HG03457 (cell line): ENCODE results near the gene CACNA1G.

ENCODE experiments used
- ATAC-seq: cut with Tn5 transposase; IDR thresholded peaks from one replicate; pipeline ENCODE4 v1.9.1; 2021; ENCODE audit warnings: moderate number of reproducible peaks; ENCODE audit not compliant: unreplicated experiment

Gene CACNA1G

DNA sequence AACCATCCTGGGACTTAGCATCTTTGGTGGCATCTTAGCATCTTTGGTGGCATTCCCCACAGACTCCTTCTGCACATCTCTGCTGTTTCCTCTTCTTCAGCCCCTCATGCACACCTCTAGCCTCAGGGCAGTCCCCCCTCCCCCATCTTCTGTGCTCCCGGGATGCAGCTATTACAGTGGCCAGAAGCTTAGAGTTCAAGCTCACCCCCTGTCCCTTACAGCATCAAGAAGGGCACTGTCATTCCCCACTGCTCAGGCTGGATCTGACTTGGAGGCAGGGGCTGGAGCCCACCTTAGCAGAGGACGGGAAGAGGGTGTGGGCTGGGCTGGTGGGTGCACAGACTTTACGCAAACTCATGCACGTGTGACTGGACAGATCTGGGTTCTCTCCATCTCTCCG, 27.3 kb upstream of the CACNA1G start:
- ATAC-seq: no peak

DNA sequence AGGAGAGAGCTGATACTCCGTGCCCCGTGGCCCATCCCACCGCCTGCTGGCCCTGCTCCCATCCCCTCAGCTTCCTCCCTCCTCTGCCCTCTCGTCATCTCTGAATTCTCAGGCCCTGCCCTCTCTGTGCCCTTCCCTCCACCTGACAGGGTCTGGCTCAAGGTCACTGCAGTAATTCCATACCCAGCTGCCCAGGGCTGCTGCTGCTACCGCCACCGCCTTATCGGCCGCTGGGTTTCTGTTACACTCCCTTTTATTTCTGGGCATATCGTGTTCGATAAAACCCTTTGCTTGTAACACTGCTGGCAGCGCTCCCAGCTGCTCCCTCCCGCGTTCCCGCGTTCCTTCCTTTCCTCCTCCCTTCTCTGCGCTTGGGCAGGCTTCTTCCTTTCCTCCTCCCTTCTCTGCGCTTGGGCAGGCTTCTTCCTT, 26.8 kb upstream of the CACNA1G start:
- ATAC-seq: no peak

DNA sequence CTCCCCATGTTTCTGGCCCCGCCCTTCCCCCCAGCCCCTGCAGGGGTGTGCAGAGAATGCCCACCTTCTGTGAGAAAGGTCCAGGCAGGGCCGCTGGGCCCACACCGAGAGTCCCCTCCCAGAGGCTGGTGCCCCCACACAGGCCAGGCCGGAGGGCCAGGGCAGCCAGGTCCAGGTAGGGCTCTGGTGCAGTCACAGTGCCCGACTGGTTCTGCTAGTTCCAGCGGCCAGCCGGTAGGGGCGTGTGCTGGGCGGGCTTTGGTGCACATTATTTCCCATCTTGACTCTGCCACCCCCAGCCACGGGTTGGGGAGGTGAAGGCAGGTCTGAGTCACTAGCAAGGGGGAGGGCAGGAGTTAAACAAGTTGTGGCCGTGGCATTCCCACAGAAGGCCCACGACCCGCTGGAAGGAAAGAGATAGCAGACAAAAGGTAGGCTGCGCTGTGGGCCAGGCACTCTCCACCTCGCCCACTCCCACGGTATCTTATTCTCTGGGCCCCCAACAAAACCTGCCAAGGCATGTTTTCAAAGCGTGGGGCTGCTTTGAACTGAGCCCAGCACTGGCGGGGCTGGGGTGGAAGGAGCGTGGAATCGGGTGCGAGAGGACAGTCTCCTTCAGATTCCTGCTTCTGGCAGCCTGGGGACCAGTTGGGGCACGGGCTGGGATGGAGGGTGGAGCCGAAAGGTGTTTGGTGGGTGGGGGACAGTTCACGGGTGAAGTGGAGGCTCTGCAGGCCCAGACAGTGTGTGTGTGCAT, 26.1 kb upstream of the CACNA1G start:
- ATAC-seq: no peak

DNA sequence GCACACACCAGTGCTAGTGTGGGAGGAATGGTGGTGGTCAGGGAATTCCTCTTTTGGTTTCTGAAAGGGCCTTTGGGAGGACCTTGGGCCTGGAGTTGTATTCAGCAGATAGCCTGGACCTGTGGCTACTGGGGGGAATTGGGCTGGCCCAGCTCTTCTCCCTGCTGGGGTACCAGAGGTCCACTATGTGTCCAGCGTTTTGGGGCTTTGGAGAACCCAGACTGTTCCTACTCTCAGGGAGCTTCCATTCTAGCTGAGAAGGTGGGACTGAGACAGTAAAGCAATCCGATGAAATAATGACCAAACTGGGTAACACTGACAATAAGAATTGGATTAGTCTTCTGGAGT, 25.6 kb upstream of the CACNA1G start:
- ATAC-seq: no peak

DNA sequence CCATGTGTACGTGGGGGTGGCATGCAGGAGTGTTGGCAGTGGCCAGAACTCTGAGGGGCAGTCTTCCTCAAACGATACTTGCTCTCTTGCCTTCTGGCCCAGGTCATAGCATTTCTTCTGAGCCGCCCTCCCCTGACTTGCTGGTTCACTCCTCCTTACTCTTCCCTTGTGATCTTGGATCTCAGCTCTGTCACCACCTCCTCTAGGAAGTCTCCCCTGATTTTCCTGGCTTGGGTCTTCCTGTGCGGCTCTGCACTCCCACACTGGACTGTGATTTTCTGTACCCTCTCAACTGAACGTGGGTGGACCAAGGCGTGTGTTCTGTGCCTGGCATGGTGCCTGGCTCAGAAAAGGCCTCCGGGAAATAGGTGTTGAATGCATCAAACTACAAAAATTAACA, 25.1 kb upstream of the CACNA1G start:
- no peak for ATAC-seq

DNA sequence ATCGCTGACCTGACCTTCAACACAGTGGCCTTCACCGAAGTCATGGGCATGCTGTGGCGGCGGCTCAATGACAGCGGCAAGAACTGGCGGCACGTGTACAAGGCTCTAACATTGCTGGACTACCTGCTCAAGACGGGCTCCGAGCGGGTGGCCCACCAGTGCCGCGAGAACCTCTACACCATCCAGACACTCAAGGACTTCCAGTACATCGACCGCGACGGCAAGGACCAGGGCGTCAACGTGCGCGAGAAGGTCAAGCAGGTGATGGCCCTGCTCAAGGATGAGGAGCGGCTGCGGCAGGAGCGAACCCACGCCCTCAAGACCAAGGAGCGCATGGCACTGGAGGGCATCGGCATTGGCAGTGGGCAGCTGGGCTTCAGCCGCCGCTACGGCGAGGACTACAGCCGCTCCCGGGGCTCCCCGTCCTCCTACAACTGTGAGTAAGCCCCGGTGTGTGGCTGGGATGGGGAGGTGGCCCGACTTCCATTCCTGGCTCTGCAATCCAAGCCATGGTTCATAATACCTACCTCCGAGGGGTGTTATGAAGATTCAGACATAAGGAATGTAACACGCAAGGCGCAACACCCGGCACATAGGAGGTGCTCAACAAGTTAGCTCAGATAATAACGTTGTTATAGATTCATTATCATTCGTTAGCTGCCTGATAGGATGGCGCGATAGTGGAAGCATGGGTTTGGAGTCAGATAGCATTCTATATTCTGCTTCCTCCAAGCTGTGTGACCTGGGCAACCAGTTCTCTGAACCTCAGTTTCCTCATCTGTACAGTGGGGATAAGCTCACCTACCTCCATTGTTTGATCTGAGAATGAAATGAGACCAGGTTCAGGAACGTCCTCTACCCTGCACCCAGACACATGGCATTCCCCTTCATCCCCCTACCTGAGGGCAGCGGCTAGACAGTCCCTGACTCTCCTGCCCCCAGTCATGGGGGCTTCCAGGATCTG, 23.6 kb upstream of the CACNA1G start:
- ATAC-seq: no peak

DNA sequence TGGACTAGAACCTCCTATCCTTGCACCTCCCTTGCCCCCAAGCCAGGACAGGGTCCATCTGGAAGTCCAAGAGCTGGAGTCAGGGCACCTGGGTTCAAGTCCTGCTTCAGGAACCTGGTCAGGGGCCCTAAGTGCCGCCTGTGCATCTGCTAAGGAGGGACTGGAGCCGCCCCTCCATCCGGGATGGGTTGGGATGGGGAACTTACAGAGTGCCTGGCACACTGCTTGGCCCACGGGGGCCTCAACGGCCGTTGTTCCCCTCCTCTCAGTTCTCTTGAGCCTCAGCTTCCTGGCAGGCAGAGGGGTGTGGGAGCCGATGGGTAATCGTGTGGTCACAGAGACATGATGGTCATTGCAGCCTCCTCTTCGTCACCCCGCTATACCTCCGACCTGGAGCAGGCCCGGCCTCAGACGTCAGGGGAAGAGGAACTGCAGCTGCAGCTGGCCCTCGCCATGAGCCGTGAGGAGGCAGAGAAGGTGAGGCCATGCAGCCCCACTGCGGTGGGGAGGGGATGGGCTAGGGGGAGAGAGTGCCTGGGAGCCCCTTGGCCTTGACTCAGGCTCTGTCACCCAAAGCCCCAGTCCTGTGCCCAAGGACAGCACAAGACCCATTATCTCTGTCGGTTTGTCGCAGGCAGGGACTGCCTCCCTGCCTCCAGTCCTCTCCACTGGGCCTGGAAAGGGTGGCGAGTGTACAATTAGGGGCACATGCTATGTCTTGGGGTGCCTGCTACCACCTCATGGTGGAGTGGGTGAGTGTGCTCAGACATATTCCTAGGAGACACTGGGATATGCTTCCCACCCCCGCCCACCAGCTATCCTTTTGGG, 22.6 kb upstream of the CACNA1G start:
- no peak for ATAC-seq

DNA sequence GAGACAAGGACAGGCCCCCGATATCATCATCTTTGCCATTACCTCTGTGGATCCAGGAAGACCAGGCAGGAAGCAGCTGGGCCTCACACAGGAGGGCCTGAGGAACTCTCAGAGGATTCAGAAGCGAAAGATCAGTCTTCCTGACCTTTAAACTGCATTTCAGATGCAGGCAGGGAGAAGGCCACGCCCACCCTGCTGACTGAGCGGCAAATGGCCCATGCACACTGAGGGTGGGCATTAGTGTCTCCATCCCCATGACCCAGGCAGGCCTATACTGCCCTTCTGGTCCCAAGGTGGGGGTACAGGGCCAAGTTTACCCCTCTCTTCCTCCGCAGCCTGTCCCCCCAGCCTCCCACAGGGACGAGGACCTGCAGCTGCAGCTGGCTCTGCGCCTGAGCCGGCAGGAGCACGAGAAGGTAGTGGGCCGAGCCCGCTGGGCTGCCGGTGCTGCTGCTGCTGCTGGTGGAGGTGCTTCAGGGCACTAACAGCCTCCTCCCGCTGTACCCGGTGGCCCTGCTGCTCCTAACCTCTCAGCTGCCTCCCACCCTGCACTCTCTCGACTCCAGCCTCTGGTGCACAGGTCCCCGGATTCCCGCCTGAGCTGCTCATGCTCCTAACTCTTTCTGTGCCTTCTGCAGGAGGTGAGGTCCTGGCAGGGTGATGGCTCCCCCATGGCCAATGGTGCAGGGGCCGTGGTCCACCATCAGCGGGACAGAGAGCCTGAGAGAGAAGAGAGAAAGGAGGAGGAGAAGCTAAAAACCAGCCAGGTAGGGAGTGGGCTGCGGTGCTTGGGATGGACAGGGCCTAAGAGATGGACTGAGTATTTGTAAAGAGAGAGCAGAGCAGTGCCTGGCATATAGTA, 21.7 kb upstream of the CACNA1G start:
- no peak for ATAC-seq

DNA sequence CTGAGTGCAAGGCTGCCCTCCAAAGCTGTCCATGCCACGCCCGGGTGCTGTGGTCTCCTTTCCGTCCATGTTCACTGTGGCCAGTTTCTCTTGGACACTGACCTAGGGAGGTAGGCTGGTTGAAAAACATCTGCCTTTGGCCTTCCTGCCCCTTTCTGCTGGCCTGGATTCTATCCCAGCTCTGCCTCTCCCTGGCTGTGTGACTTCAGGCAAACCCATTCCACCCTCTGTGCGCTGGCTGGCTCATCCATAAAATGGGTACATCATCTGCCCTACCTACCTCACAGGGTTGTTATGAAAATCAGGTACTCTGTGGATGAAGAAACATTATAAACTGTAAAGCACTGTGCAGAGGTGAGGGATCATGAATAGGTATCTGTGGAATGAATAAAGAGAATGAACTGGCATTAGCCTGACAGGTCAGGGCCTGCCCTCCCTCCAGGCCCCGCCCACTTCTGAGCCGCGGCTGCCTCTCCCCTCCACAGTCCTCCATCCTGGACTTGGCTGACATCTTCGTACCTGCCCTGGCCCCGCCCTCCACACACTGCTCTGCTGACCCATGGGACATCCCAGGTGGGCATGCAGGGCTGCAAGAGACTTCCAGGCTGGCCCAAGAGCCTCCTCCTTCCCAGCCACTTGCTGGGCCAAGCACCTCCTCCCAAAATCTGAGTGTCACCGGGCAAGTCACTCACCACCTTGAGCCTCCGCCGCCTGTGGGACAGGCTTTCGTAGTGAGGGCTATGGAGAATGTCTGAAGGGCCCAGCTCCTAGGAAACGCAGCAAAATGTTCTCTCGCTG, 20.6 kb upstream of the CACNA1G start:
- ATAC-seq: no peak

DNA sequence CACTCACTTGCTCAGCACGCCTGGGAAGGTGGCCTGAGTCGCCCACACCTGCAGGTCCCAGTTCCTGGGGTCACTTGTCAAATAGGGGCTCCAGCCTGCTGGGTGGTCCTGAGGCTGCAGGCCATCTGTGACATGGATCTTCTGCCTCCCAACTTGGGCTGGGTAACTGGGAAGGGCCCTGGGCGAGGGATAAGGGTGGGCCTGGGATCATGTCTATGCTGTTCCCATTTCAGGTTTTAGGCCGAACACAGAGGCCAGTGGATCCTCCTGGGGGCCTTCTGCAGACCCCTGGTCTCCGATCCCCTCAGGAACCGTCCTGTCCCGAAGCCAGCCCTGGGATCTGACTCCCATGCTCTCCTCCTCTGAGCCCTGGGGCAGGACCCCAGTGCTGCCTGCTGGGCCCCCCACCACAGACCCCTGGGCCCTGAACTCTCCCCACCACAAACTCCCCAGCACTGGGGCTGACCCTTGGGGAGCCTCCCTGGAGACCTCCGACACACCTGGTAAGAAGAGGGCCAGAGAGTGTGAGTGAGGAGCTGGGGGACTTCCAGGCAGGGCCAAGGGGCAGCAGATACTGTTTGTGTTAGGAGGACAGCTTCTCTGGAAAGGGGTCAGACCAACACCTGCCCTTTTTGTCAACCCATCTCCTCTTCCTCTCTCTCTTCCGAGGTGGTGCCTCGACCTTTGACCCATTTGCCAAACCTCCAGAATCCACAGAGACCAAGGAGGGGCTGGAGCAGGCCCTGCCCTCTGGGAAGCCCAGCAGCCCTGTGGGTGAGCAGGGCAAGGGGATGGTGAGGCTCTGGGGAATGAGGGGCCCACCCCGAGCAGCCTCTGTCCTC, 19.7 kb upstream of the CACNA1G start:
- no peak for ATAC-seq

DNA sequence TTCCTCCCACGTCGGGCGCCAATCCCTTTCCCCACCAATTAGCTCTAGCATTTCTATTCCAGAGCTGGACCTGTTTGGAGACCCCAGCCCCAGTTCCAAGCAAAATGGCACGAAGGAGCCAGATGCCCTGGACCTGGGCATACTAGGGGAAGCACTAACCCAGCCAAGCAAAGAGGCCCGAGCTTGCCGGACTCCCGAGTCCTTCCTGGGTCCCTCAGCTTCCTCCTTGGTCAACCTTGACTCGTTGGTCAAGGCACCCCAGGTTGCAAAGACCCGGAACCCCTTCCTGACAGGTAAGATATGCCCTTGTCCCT, 19.2 kb upstream of the CACNA1G start:
- ATAC-seq: no peak

DNA sequence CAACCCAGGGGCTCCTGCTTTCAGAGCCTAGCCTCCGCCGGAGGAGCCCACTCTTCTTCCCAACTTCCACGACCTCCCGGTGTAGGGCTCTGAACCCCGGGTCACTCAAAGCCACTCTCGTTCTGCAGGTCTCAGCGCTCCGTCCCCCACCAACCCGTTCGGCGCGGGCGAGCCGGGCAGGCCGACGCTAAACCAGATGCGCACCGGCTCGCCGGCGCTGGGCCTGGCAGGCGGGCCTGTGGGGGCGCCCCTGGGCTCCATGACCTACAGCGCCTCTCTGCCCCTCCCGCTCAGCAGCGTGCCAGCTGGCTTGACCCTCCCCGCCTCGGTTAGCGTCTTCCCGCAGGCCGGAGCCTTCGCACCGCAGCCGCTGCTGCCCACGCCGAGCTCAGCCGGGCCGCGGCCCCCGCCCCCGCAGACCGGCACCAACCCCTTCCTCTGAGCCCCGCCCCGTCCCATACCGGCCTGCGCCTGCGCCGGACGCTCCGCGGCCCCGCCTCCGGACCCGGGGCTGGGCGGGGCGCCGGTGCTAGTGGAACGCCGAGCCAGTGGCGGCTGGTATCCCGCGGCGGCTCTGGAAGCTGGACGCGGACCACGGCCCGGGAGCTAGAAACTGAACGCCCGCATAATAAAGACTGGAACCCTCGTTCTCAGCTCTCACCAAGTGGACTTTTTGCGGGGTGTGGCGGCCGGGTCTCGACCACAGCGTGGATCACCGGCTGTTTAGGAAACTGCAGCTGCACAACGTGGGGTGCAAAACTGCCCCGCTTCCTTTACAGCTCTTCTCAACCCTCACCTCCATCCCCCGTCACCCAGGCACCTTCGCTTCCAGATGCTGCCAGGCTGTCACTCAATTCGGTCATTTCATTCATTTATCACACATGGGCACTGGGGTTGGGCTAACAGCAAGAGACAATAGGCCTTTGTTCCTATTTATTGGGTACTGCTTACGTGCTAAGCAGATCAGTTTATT, 18.5 kb upstream of the CACNA1G start:
- ATAC-seq: peak; percentile 55

DNA sequence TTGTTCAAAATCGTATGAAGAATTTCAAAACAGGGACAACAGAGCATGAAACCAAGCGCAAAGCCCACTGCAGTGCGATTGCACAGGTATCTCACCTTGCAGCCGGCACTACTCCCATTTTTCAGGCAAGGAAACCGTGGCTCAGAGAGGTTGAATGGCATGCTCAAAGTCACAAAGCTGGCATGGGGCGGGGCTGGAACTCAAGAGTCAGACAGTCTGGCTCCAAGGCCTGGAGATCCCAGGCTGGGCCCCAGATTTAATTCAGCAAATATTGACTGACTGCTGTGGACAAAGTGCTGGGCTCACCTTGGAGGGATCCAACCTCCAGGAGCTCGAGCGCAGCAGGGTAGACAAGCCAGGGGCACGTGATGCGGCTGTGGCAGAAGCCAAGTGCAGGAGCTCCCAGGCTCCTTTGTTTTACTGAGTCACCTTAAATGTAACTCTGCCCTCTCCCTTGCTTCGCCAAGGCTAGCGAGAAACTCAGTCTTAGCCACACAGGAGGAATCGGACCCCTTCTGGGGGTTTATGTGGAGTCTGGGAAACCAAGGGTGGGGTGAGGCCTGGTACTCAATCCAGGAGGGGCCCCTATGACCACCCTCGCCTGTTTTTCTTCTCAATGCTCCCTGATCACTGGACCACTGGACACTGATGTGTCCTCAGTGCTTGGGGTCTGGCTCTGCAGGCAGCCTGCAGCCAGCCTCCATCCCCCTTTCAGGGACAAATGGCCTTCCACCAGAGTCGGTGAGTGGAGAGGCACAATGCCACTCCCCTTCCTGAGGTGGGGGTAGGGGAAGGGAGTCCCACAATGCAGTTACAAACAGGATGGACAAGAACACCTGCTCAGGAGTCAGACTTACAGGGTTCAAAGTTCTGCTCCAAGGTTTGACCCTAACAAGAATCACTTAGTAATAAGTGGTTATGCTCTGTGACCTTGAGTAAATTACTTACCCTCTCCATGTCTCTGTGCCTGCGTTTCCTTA, 17.4 kb upstream of the CACNA1G start:
- no peak for ATAC-seq

DNA sequence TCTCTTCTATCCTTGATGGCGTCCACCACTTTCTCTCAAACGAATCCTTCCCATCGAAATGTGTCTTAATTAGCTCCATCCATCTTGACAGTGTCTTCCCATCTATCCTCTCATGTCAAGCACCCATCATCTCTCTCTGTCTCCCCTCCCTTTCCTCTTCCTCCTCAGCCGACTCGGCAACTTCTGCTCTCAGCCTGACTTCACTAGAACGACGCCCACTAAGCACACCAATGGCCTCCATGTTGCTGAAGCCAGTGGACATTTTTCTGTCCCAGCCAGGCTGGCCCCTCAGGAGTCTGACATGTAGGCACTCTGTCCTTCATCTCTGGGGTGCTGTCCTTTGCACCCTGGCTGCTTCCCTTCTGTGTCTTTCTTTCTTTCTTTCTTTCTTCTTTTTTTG, 16.0 kb upstream of the CACNA1G start:
- ATAC-seq: no peak

DNA sequence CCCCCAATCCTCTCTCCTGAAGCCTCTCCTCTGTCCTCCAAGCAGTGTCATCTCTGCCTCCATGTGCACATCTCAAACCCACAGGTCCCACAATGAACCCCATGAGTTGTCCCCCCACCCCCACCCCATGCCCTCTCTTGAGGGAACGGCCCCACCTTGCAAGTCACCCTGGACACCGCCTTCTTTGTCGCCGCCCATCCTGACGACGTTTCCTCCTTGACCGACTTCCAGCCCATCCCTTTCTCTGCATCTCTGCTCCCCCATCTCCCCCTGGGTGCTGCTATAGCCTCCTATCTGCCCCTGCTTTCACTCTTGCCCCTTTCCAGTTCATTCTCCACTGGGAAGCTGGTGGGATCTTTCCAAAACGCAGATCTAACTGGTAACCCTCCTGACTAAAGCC, 15.2 kb upstream of the CACNA1G start:
- ATAC-seq: no peak

DNA sequence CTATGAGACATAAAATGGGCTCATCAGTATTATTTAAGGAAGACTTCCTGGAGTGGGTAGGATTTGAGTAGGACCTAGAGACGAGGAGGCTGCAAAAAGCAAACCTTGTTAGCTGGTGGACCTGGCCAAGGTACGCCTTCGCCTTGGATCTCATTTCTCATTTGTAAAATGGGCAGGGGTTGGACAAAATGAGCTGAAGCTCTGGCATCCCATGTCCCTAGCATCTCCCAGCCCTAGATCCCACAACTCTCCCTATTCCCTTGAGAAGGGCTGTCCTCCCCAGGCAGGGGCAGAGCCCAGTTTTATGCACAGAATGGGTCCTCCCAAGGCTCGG, 13.8 kb upstream of the CACNA1G start:
- ATAC-seq: no peak
